HCT116 (cell line): ENCODE results near the gene GGA1. TPM values are rescaled to one million over a fixed set of nuclear protein-coding genes. Genes with fewer than 3 reads are reported as not detected.

Experiments
- ATAC-seq: fragments of 200-7000 bp; cut with Tn5 transposase; 2 replicates; pipeline ENCODE4 v1.9.1; 2020; ENCODE audit warnings: mild to moderate bottlenecking, moderate library complexity
- BruUV-seq: library from RNA; stranded (reverse); fragments of 400-500 nt; replicated peaks from 2 replicates; lab custom pipeline; 2021; lab: Mats Ljungman, UMichigan
- CTCF ChIA-PET: fragments of 300-600 bp; sonication (Branson Sonifier 250); formaldehyde crosslinking; loops from one replicate; lab custom pipeline; 2021; ENCODE audit warnings: antibody characterized with exemption; lab: Charles Lee
- POLR2A ChIA-PET: fragments of 300-600, 350-600 bp; sonication (Branson Sonifier 250); formaldehyde crosslinking; loops from one replicate; lab custom pipeline; 2021; ENCODE audit warnings: antibody characterized with exemption; lab: Charles Lee
- RAD21 ChIA-PET, 2 experiments: fragments of 300-600 bp; sonication (Branson Sonifier 250); formaldehyde crosslinking; loops; one replicate each; lab custom pipeline; 2023; ENCODE audit warnings: low total read pairs in 2 of 2; ENCODE audit not compliant: uncharacterized antibody in 2 of 2, unreplicated experiment in 2 of 2, low non-redundant PET in 1 of 2; lab: Charles Lee
- DNase-seq: peaks from one replicate; pipeline ENCODE4 v3.0.0-alpha.2; 2010; ENCODE audit warnings: low read depth, low spot score
- H2AFZ ChIP-seq: fragments of 200-600 bp; shearing (Covaris generic), sonication (generic); 2 replicates; pipeline ENCODE4 v1.6.1; 2017; ENCODE audit warnings: low read depth, mixed run types, mixed read lengths, antibody characterized with exemption, low read length; ENCODE audit not compliant: poor library complexity, severe bottlenecking
- H3K27ac ChIP-seq: 2 replicates; pipeline ENCODE4 v1.5.1; 2012; ENCODE audit warnings: low read depth, low read length
- H3K27me3 ChIP-seq: fragments of 200-600 bp; sonication (generic); 2 replicates; pipeline ENCODE4 v1.6.1; 2016; ENCODE audit warnings: mixed run types, low read length, mixed read lengths; ENCODE audit not compliant: insufficient read depth
- H3K36me3 ChIP-seq, 2 experiments: fragments of 200-500 bp in 1 of 2; fragments of 200-600 bp in 1 of 2; sonication (Bioruptor generic) in 1 of 2; sonication (generic) in 1 of 2; 2 replicates each; pipeline versions ENCODE4 v1.5.1 to v1.6.1; 2014 to 2016; ENCODE audit warnings: low read length in 2 of 2, inconsistent platforms in 1 of 2, mixed read lengths in 1 of 2, mixed run types in 1 of 2; ENCODE audit not compliant: insufficient read depth in 2 of 2, control insufficient read depth in 1 of 2
- H3K4me1 ChIP-seq, 2 experiments: fragments of 200-600 bp in 1 of 2; sonication (generic) in 1 of 2; 2 replicates each; pipeline versions ENCODE4 v1.5.1 to v1.6.1; 2012 to 2017; ENCODE audit warnings: low read length in 2 of 2, inconsistent platforms in 1 of 2, mild to moderate bottlenecking in 1 of 2, mixed read lengths in 1 of 2, mixed run types in 1 of 2, moderate library complexity in 1 of 2; ENCODE audit not compliant: insufficient read depth in 2 of 2, control insufficient read depth in 1 of 2
- H3K4me2 ChIP-seq: fragments of 200-600 bp; sonication (generic); 2 replicates; pipeline ENCODE4 v1.6.1; 2017; ENCODE audit warnings: mixed run types, low read length, mixed read lengths
- H3K4me3 ChIP-seq, 2 experiments: fragments of 200-600 bp in 1 of 2; sonication (generic) in 1 of 2; replicated peaks in 1 of 2; 2 replicates each; pipeline ENCODE4 v1.5.1; 2011 to 2016; ENCODE audit warnings: low read length in 2 of 2, control low read depth in 1 of 2, low read depth in 1 of 2, mild to moderate bottlenecking in 1 of 2, mixed read lengths in 1 of 2, mixed run types in 1 of 2
- H3K79me2 ChIP-seq: fragments of 200-600 bp; sonication (generic); 2 replicates; pipeline ENCODE4 v1.6.1; 2017; ENCODE audit warnings: mild to moderate bottlenecking, mixed run types, low read length, moderate library complexity, mixed read lengths; ENCODE audit not compliant: insufficient read depth
- H3K9ac ChIP-seq: fragments of 200-600 bp; sonication (generic); 2 replicates; pipeline ENCODE4 v1.6.1; 2016; ENCODE audit warnings: low read length, mixed read lengths
- H3K9me2 ChIP-seq: fragments of 200-600 bp; sonication (generic), shearing (Covaris generic); 2 replicates; pipeline ENCODE4 v1.6.1; 2017; ENCODE audit warnings: mixed run types, mild to moderate bottlenecking, moderate library complexity; ENCODE audit not compliant: insufficient read depth
- H3K9me3 ChIP-seq, 2 experiments: fragments of 200-500 bp in 1 of 2; fragments of 200-600 bp in 1 of 2; sonication (Bioruptor generic) in 1 of 2; sonication (generic) in 1 of 2; 2 replicates each; pipeline ENCODE4 v1.6.1; 2014 to 2017; ENCODE audit warnings: low read length in 2 of 2, mixed read lengths in 2 of 2, inconsistent platforms in 1 of 2, low read depth in 1 of 2, mild to moderate bottlenecking in 1 of 2, mixed run types in 1 of 2, moderate library complexity in 1 of 2; ENCODE audit not compliant: control insufficient read depth in 1 of 2, insufficient read depth in 1 of 2
- H4K20me1 ChIP-seq: fragments of 200-600 bp; sonication (generic), shearing (Covaris generic); 2 replicates; pipeline ENCODE4 v1.6.1; 2017; ENCODE audit warnings: mixed run types, mild to moderate bottlenecking, moderate library complexity; ENCODE audit not compliant: insufficient read depth
- CBX3 ChIP-seq: IDR thresholded peaks from 2 replicates; pipeline ENCODE4 v1.6.1; 2012; ENCODE audit warnings: low read depth
- EGR1 ChIP-seq: IDR thresholded peaks from 2 replicates; pipeline ENCODE4 v1.6.1; 2012; ENCODE audit warnings: low read depth
- ELF1 ChIP-seq: IDR thresholded peaks from 2 replicates; pipeline ENCODE4 v1.6.1; 2012; ENCODE audit warnings: low read depth, borderline replicate concordance
- EZH2 ChIP-seq: fragments of 200-600 bp; sonication (generic); IDR thresholded peaks from 2 replicates; pipeline ENCODE4 v1.6.1; 2017; ENCODE audit warnings: antibody characterized with exemption, mixed run types
- FOSL1 ChIP-seq: IDR thresholded peaks from 2 replicates; pipeline ENCODE4 v1.6.1; 2012; ENCODE audit warnings: low read depth
- POLR2A ChIP-seq: IDR thresholded peaks from 2 replicates; pipeline ENCODE4 v1.7.0; 2011; ENCODE audit warnings: borderline replicate concordance; ENCODE audit not compliant: insufficient read depth, insufficient read length; ENCODE audit errors: extremely low read depth
- SRF ChIP-seq: IDR thresholded peaks from 2 replicates; pipeline ENCODE4 v1.6.1; 2012; ENCODE audit warnings: low read depth
- TCF7L2 ChIP-seq: IDR thresholded peaks from 2 replicates; pipeline ENCODE4 v1.7.0; 2011; ENCODE audit warnings: borderline replicate concordance, inconsistent platforms; ENCODE audit not compliant: insufficient read depth, insufficient read length; ENCODE audit errors: extremely low read depth
- ZFX ChIP-seq: fragments of 450-650 bp; IDR thresholded peaks from 2 replicates; pipeline ENCODE4 v1.6.1; 2017
- ZNF274 ChIP-seq: fragments of 200-500 bp; sonication (Bioruptor generic); IDR thresholded peaks from 2 replicates; pipeline ENCODE4 v1.6.1; 2014; ENCODE audit warnings: mild to moderate bottlenecking, low read depth, low read length, inconsistent platforms
- intact Hi-C: fragments of 100-400 bp; cut with micrococcal nuclease; formaldehyde crosslinking; loops from 2 replicates; pipeline ENCODE4 v1.10.0; 2022
- total RNA-seq: library from RNA; stranded (reverse); gene quantifications from one replicate; pipeline ENCODE4 v1.2.1, GENCODE V29; 2021; ENCODE audit not compliant: unreplicated experiment
- TF ChIP-seq, protein P1 (sequence below): IDR thresholded peaks from 2 replicates; pipeline ENCODE4 v1.6.1; 2011; ENCODE audit warnings: mild to moderate bottlenecking, low read length, moderate library complexity; ENCODE audit not compliant: insufficient replicate concordance; ENCODE audit errors: extremely low read depth
- TF ChIP-seq, protein P2 (sequence below): IDR thresholded peaks from 2 replicates; pipeline ENCODE4 v1.6.1; 2012

The GGA1 gene
- total RNA-seq, 1 experiment from 2014 or later = 89.8 TPM

GRCh38 chr22:37616201-37617083 lies 7.8 kb downstream of the GGA1 start:
- H3K36me3 ChIP-seq = peaks cover 31 to 35% of the 10 kb centered on the region in 2 experiments
- H4K20me1 ChIP-seq = no peaks in the 10 kb centered on the region
- no peak overlapping the region for H3K4me3 ChIP-seq
- H2AFZ ChIP-seq = no peak overlapping the region
- peaks cover 3% of the 10 kb centered on the region; the same call in 1 of the 2 replicates for H3K79me2 ChIP-seq
- TF ChIP-seq FOSL1 (no peak), ZNF274 (no peak), SRF (no peak), ZFX (no peak), ELF1 (no peak), POLR2A (no peak), EGR1 (no peak), CBX3 (no peak), TCF7L2 (no peak), EZH2 (no peak)
- TF ChIP-seq, protein P1, sequence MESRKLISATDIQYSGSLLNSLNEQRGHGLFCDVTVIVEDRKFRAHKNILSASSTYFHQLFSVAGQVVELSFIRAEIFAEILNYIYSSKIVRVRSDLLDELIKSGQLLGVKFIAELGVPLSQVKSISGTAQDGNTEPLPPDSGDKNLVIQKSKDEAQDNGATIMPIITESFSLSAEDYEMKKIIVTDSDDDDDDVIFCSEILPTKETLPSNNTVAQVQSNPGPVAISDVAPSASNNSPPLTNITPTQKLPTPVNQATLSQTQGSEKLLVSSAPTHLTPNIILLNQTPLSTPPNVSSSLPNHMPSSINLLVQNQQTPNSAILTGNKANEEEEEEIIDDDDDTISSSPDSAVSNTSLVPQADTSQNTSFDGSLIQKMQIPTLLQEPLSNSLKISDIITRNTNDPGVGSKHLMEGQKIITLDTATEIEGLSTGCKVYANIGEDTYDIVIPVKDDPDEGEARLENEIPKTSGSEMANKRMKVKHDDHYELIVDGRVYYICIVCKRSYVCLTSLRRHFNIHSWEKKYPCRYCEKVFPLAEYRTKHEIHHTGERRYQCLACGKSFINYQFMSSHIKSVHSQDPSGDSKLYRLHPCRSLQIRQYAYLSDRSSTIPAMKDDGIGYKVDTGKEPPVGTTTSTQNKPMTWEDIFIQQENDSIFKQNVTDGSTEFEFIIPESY = no peak
- TF ChIP-seq, protein P2, sequence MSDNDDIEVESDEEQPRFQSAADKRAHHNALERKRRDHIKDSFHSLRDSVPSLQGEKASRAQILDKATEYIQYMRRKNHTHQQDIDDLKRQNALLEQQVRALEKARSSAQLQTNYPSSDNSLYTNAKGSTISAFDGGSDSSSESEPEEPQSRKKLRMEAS = no peak
- no peaks in the 10 kb centered on the region for H3K9me3 ChIP-seq
- intact Hi-C loops = no loop called here
- H3K4me2 ChIP-seq = no peak overlapping the region
- H3K27ac ChIP-seq = no peak overlapping the region
- ChIA-PET CTCF (interaction anchor here (1.2 kb wide), 1 partner anchor 27 kb away, joined by 3 read pairs; no protein-coding TSS in a partner anchor), POLR2A (no interaction called here), RAD21 (no interaction called here)
- DNase-seq = no peak
- BruUV-seq = no TSS peak
- H3K9me2 ChIP-seq = no peaks in the 10 kb centered on the region
- ATAC-seq = no peak
- H3K9ac ChIP-seq = no peak overlapping the region
- peaks cover 2% of the 10 kb centered on the region in 2 experiments; a peak in 1 of 4 replicates for H3K4me1 ChIP-seq
- no peaks in the 10 kb centered on the region for H3K27me3 ChIP-seq
